HG03064 (cell line): Measurements from ENCODE around the gene PADI2.
A peak's percentile ranks its signal among the peaks of the same experiment; 100 is the strongest.

Experiments used
- ATAC-seq: cut with Tn5 transposase; IDR thresholded peaks from one replicate; pipeline ENCODE4 v1.9.1; 2021; ENCODE audit warnings: low read depth; ENCODE audit not compliant: unreplicated experiment

The PADI2 gene

DNA sequence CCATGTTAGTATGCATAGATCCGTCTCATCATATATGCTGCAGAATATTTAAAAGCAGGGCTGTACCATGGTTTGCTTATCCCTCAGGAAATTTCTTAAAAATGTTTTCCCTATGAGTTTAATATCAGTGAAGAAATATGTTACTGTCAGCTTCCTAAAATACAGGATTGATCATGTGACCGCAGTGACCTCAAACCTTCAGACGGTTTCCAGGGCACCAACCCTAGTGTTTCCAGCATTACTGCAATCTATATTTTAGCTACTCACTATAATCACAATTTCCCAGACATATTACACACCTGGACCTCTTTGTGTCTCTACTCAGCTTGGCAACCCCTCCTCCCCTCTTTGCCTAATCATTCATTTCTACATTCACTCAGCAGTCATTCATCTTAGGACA is 57.8 kb downstream of the PADI2 start:
- ATAC-seq: no peak

DNA sequence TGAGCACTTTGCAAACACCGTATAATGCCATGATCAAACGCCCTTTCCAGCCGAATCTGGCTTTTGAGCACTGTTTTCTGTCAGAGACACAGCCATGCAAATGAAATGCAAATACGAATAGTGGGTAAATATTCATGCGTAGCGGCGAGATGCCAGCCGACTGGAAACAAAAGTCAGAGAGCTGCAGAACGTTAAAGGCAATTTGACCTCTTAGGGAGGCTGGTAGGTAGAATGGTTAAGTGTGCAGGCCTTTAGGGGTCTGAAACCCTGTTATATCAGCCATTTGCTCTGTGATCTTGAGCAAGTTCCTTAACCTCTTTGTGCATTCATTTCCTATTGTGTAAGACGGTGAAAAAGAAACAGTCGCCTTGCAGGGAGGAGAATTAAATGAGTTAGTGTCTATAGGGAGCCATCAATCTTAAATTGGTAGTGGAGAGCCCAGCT is 58.9 kb downstream of the PADI2 start:
- ATAC-seq: no peak

DNA sequence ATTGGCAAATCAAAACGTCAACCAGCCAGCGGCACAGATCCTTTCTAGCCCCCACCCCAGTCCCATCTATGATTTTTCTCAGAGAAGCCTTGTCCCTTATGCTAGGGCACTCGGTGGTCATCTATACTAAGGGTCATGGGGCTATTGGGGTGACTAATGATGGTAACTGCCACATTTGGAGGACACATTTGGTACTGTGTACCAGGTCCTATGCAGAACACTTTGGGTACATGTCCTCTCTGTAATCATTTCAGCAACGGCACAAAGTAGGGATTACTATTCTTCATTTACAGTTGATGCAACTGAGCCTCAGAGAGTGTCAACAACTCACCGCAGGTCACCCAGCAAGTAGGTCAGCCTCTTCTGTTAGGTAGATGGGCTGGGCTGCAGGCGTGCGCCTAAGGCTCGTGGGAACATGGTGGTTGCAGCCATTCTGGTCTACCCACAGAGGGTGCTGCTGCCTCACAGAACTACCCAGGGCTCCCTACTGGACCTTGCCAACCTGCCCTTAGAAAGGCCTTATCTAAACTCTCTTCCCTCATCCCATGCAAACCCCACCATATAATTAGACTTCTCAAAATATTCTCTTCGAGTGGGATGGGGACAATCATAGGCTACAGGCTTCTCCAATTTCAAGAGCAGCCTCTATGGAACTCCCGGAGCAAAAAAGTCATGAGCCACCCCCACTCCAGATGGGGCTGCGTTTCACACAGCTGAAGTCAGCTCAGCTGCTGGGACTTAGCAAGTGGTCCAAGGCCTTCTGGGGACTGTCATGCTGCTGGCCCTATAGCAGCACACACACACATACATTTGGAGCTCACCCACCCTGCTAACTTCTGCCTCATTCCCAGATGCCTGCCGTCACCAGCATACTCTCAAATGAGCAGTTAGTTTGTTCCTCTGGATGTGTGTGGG is 59.6 kb downstream of the PADI2 start:
- no peak for ATAC-seq

DNA sequence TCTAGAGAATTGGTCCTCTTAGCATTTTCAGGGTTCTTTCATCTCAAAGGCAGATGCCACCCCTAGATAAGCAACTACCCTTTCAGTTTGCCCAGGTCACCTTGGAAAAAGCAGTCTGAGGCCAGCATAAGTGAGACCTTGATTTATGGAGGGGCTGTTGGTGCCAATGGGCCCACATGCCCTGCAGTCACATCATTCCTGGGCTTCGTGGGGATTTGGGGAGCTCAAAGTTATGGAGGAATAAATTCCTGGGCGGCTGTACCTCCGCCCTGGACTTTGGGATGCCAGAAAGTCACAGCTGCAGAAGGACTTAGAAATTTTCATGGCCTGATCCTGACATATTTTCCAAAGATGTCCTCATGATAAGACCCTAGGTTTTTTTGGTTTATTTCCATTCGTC is 62.7 kb downstream of the PADI2 start:
- no peak for ATAC-seq

DNA sequence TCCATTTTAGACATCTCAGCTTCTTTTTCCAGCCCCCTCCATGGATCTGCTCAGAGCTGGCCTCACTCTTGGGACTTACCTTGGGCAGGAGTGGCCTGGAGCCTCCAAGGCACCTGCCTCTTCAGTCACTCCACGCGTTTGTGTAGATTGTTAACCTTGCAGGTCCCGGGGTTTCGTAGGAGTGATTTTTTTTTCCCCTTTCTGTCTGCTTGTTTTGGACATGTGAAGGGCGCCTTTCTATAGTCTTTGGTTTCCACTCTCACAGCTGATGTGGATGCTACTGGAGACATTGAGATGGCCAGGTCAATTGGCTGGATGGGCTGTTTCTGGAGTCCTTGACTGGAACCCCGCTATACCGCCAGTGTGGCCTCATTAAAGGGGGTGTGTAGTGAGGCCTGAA is 63.5 kb downstream of the PADI2 start:
- no peak for ATAC-seq

DNA sequence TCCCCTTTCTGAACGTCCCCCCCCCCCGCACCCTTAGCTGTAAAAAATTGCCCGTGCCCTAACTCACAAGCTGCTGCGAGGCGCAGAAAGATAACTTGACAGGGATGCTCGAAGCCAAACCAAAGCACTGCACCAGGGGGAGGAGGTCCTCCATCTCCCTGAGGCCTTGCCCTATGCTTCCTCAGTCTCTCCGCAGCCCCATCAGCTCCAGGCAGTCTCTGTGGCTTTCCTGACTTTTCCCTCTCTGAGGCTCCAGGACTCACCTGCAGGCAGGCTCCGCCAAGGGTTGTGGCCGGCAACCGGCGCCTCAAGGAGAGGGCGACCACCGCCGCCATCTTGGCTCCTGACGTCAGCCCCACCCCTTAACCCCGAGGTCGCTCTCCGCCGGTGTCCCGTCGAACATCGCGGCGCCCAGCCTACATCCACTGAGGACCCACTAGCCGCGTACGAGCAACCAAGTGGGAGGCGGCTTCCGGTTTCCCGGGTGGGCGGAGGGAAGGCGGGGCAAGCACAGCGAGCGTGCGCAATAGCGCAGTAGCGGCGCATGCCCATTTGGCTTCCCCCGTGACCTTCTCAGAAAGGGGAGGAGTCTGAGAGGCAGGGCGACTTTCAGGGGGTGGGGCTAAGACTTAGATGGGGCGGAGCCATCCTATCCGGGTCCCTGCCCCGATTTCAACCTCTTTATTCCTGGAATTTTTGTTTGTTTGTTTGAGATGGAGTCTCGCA is 65.4 kb downstream of the PADI2 start, which contains the start of gene SDHB:
Gene SDHB (minus strand): TSS at position 348 of the 726 bp plus-strand sequence. CDS start 13 bp downstream, at position 335.
- peak; percentile 95 for ATAC-seq

DNA sequence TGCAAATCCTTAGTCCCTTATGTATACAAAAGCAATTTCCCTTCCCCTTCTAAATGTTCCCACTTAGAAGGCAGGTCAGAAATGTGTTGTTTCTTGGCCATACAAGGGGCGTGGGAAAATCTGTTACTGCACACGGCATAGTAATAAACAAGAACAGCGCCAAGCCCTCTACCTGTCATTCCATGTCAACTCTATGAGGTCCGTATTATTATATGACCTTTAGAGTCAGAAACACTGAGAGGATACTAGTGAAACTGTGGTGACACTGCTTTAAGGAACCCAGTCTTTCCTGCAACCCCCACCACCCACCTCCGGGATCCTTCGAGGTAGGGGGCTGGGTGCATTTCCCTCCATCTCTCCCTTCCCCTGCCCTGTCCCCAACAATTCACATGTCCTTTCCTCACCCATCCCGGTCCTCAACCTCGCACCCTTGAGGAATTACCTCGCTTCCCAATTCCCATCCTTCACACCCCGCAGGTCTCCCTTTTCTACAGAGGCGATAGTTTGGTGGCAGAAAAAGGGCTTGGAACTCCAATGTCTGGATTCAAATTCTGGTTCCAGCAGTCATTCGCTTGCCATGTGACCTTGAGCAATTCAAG is 66.1 kb downstream of the PADI2 start:
- no peak for ATAC-seq

DNA sequence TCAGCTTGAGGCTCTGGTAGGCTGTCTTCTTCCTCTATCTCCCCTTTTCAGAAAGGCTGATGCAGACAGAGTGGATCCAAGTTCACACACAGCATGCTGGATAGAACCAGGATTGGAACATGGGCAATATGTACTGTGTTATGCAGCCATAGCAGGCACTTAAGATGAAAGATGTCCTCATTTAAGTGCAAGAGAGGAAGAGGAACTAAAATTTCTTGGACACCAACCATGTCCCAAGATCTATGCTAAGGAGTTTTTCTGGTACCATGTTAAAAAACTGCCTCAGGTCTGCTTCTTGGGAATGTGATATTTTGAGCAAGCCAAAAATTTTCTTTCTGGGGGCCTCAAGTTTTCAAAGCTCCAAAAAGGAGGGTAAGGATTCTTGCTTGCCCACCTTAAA is 66.6 kb downstream of the PADI2 start:
- no peak for ATAC-seq

DNA sequence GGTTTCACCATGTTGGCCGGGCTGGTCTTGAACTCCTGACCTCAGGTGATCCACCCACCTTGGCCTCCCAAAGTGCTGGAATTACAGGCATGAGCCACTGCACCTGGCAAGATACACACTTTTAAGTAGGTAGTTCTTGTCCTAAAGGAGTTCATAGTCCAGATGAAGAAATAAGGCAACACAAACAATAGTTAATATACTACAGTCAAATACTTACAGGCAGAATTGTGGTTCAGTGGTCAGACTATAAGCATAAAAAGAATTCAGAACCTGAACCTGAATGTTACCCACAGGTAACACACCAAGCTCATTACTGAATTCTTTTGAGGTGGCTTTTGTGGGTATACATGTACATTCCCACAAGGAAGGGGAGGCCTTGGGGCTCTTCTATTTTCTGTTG is 67.2 kb downstream of the PADI2 start:
- no peak for ATAC-seq

DNA sequence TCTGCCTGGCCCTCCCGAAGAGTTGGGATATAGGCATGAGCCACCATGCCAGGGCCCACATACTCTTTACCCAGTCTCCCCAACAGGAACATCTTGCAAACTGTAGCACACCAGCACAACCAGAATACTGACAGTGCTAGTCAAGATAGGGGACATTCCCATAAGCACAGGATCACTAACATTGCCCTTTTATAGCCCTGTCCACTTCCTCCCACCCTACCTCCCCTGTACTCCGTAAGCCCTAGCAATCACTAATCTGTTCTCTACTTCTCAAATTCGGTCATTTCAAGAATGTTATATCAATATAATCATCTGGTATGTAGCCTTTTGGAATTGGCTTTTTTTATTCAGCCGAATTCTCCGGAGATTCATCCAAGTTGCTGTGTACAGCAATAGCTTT is 71.3 kb downstream of the PADI2 start:
- ATAC-seq: no peak

DNA sequence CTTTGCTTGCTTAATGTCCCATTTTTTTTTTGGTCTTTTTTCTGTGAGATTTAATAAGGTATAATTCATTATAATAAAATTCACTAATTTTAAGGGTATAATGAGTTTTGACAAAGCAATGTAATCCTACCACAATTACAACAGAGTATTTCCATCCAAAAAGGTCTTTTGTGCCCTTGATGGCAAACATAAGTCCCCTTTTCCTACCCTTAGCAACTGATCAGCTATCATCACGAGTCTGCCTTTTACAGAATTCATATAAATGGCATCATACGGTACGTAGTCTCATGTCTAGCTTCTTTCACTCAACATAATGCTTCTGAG is 73.0 kb downstream of the PADI2 start:
- ATAC-seq: no peak

DNA sequence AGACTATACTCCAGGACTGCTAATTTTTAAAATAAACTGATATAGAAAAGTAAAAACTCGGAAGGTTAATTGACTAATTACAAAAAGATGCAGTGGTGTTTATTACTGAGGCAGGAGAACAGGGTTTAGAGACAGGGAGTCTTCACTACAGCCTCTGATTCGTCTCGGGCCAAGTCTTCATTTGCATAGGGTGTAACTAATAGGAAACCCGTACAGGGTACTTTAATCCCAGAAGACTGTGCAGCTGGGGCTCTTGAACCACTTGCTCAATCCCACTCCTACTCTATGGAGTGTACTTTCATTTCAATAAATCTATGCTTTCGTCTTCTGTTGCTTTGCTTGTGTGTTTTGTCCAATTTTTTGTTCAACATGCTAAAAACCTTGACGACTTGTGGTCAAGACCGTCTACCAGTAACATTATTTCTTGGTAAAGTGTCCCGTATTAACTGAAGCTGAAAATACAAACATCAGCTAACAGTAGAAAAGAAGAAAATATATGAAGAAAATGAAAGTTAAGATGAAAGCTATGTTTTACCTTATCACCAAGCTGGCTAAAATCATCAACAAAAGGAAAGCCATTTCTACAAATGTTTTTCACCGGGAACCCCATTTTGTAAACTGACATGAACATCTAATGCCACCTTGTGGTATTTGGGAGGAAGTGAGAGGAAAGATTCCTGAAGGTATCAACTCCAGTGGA is 73.5 kb downstream of the PADI2 start:
- no peak for ATAC-seq

DNA sequence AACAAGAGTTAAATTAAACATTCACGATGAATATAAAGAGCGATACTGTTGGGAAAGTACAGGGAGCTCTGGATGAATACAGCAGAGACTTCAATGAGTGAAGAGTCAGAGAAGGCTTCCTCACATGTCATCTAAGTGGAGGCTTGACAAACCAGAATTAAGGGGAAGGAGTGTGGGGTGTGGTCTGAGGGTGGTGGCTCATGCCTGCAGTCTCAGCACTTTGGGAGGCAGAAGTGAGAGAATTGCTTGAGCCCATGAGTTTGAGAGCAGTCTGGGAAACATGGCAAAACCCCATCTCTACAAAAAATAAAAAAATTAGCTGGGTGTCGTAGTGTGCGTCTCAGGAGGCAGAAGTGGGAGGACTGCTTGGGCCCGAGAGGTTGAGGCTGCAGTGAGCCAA is 74.1 kb downstream of the PADI2 start:
- ATAC-seq: no peak

DNA sequence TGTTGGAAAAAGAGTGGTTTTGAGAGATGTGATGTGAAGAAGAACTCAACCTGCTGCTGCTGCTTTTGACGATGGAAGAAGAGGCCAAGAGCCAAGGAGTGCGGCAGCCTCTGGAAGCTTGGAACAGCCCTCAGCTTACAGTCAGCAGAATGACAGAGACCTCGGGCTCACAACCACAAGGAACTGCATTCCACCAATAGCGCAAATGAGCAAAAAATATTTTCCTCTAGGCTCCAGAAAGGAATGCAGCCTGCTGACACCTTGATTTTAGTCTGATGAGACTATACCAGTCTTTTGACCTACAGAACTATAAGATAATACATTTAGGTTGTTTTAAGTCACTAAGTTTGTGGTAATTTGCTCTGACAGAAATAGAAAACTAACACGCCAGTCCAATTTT is 75.6 kb downstream of the PADI2 start:
- ATAC-seq: no peak

DNA sequence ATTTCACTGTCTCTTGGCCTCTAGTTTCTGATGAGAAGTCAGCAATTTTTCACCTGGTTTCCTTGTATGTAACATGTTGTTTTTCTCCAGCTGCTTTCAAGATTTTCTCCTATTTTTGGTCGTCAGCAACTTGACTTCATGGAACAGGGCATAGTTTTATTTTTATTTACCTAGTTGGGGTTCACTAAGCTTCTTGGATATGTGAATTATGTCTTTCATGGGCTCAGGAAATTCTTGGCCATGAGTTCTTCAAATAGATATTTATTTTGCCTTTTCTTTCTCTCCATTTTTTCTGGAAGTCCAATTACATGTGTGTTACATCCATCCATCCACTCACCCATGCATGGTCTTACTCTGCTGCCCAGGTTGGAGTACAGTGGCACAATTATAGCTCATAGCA is 79.1 kb downstream of the PADI2 start:
- no peak for ATAC-seq

DNA sequence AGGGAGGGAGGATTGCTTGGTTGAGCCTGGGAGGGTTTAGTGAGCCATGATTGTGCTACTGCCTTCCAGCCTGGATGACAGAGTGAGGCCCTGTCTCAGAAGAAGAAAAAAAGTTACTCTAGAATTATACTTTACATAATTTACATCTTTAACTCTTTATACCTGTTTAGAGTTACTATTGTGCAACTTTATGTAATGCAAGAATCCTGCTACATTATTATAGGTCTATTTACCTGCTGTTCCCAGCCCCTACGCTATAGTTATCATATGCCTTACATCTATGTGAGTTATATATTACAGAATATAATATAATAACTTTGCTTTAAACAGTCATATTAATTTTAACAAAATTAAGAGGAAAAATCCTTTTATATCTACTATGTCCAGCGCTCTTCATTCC is 79.7 kb downstream of the PADI2 start:
- ATAC-seq: no peak

DNA sequence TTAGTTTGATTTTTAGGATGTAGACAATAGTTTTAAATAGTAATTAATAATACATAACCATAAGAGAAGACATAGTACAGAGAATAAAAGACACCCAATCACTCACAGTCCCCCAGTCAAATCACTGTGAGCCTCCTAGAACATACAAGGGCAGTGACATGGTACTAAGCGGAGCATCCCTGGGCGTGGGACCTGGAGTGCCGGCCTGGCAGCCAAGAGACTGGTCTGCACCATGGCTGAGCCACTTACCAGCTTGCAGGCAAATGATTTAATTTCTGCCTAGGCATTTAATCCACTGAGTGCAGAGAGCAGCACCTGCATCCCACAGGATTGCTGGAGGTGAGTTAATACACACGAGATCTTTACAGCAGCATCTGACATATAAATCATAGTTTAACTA is 85.8 kb downstream of the PADI2 start:
- ATAC-seq: no peak

DNA sequence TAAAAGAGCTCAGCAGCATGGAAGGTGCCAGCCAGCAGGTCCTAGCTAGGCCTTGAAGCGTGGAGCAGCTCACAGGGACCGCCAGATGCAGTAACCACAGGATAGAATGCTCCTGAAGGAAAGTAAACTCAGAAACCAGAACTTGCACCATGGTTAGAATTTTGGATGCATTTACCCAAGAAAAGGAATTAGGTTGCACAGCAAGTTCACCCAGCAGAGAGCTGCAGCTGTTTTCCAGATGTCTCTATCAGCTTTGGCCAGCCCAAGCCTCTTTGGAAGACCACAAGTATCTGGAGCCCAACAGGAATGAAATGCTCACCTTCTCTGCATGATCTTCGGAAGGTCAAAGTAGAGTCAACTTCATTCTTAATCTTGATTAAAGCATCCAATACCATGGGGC is 86.5 kb downstream of the PADI2 start:
- no peak for ATAC-seq

DNA sequence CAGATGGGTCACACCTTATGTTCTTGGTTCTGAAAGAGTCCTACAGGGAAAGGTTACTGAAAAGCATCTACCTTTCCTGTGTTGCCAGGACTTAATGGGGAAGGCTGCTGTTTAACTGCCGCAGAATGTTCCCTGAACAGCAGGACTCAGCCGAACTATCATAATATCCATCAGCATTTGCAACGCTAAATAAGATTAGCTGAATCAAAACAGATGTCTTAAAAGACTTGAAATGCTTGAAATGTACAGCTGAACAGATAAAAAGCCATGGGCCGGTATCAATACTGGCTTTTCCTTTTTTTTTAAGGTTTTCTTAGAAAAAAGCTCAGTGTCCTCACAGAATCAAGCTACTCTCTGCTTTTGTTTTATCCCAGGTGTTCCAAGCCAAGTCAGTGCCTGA is 87.8 kb downstream of the PADI2 start:
- ATAC-seq: no peak

DNA sequence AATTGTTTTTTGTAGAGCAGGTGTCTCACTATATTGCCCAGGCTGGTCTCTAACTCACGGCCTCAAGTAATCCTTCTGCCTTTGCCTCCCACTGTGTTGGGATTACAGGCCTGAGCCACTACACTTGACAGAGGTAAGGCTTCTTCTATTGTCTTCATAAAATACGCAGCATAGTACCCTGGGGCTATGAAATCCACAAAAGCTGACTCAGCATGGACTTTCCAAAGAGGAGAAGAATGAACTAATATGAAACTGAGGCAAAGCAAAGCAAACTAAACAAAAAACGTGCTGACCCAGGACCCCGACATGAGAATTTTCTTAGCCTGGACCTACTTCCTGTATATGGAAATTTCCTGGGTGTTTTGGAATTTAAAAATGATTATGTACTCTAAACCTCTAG is 89.0 kb downstream of the PADI2 start:
- no peak for ATAC-seq

DNA sequence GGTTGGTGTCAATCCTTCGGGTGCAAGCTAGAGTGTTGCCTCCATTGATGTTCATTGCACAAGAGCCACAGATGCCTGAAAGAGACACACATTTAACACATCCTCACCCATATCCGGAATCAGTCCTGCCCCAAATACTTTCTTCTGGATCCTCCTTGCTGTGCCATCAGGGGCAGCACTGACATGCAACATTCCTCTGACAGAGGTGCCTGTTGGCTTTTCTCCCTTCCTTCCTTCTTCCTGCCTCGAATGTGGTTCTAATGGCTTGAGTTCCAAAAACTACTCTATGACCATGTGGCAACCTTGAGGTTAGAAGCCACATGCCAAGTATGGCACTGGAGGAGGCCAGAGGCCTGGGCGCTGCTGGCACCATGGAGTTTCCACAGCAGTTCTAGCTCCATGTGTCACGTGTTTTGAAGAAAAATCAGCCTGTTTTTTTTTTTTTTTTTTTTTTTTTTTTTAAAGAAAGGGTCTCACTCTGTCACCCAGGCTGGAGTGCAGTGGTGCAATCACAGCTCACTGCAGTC is 90.5 kb downstream of the PADI2 start:
- no peak for ATAC-seq
